Measurements from ENCODE around the gene BOLA2. TPM values are rescaled to one million over a fixed set of nuclear protein-coding genes. Genes with fewer than 3 reads are reported as not detected.
"Not testable (repeated sequence)": the region's sequence is repeated elsewhere in the genome, so short reads cannot be mapped to it uniquely, and the experiment has no call there.

The BOLA2 gene
- total RNA-seq, 2 experiments from 2014 or later: 10.4 to 12.3 TPM

GRCh38 chr16:29453754-29454153 is 397 bp downstream of the BOLA2 start:
- H3K4me1 Mint-ChIP-seq (ENCODE audit: low read depth); H3K27ac Mint-ChIP-seq; intact Hi-C loops (cut with micrococcal nuclease); H3K9me3 Mint-ChIP-seq; H3K36me3 Mint-ChIP-seq (ENCODE audit: low read depth); DNase-seq; CTCF ChIA-PET; H3K27me3 Mint-ChIP-seq; POLR2A ChIA-PET; H3K4me3 Mint-ChIP-seq: not testable (repeated sequence)
- ATAC-seq: peak; percentile 5

- ATAC-seq; H3K4me3 Mint-ChIP-seq; intact Hi-C loops (cut with micrococcal nuclease); POLR2A ChIA-PET; CTCF ChIA-PET; H3K27me3 Mint-ChIP-seq; H3K9me3 Mint-ChIP-seq; H3K27ac Mint-ChIP-seq; DNase-seq; H3K4me1 Mint-ChIP-seq (ENCODE audit: low read depth): not testable (repeated sequence)
- H3K36me3 Mint-ChIP-seq (ENCODE audit: low read depth): peaks cover 13% of the 10 kb centered on the region
Measured at GRCh38 chr16:29425390-29425789, 28.8 kb downstream of the BOLA2 start.

GRCh38 chr16:29423587-29423986 is 30.6 kb downstream of the BOLA2 start:
- H3K4me3 Mint-ChIP-seq; H3K4me1 Mint-ChIP-seq (ENCODE audit: low read depth); CTCF ChIA-PET; ATAC-seq; intact Hi-C loops (cut with micrococcal nuclease); DNase-seq; POLR2A ChIA-PET; H3K27me3 Mint-ChIP-seq; H3K27ac Mint-ChIP-seq; H3K9me3 Mint-ChIP-seq: not testable (repeated sequence)
- H3K36me3 Mint-ChIP-seq (ENCODE audit: low read depth): peaks cover 13% of the 10 kb centered on the region

GRCh38 chr16:29405249-29405648 is 48.9 kb downstream of the BOLA2 start:
- H3K27me3 Mint-ChIP-seq; H3K4me1 Mint-ChIP-seq (ENCODE audit: low read depth); H3K36me3 Mint-ChIP-seq (ENCODE audit: low read depth); H3K27ac Mint-ChIP-seq; CTCF ChIA-PET; ATAC-seq; DNase-seq; H3K9me3 Mint-ChIP-seq; POLR2A ChIA-PET; intact Hi-C loops (cut with micrococcal nuclease); H3K4me3 Mint-ChIP-seq: not testable (repeated sequence)

Other genes starting within 250 kb of the BOLA2 start
- 1 to 10 TPM; 1.5 to 1.9 TPM for gene NPIPB11, start 47.6 kb downstream of the BOLA2 start, total RNA-seq
- 10 to 100 TPM; 49.2 to 54.6 TPM for gene SLX1B, start 182 bp upstream of the BOLA2 start, total RNA-seq
- gene SULT1A4, start 5.6 kb upstream of the BOLA2 start, total RNA-seq: 1 to 10 TPM; 1.6 to 2.3 TPM
- 10 to 100 TPM; 67.9 to 83.6 TPM for gene NPIPB12, start 52.1 kb upstream of the BOLA2 start, total RNA-seq
- 100 to 1,000 TPM; 110 to 119 TPM for gene SPN, start 208.9 kb upstream of the BOLA2 start, total RNA-seq
- 10 to 100 TPM in 1 of 2 experiments, 1 to 10 TPM in 1; 9.3 to 11.7 TPM for gene QPRT, start 224.8 kb upstream of the BOLA2 start, total RNA-seq